GM21619 (cell line): ENCODE measurements around the gene VAT1.
"Not testable (repeated sequence)": the region's sequence is repeated elsewhere in the genome, so short reads cannot be mapped to it uniquely, and the experiment has no call there.

Experiments
- ATAC-seq: cut with Tn5 transposase; IDR thresholded peaks from one replicate; pipeline ENCODE4 v1.9.1; 2021; ENCODE audit not compliant: unreplicated experiment

The VAT1 gene

GRCh38 chr17:43021741-43022512, at the start of gene VAT1:
TSS of gene VAT1 (minus strand) at chr17:43022385. CDS start at chr17:43022322, 63 bp downstream.
- peak; percentile 46 for ATAC-seq

GRCh38 chr17:43070872-43071271, 48.7 kb upstream of the VAT1 start:
- no peak for ATAC-seq

GRCh38 chr17:43070257-43070656, 48.1 kb upstream of the VAT1 start:
- no peak for ATAC-seq

- ATAC-seq = no peak
Measured at GRCh38 chr17:43069368-43069898, 47.2 kb upstream of the VAT1 start.

- ATAC-seq = no peak
Measured at GRCh38 chr17:43068570-43069367, 46.6 kb upstream of the VAT1 start.

GRCh38 chr17:43062984-43063638, 40.9 kb upstream of the VAT1 start:
- ATAC-seq = no peak

GRCh38 chr17:43056051-43056450, 33.9 kb upstream of the VAT1 start:
- no peak for ATAC-seq

GRCh38 chr17:43053008-43053407, 30.8 kb upstream of the VAT1 start:
- ATAC-seq = not testable (repeated sequence)

- ATAC-seq = no peak
Measured at GRCh38 chr17:43051969-43052368, 29.8 kb upstream of the VAT1 start.

- ATAC-seq = no peak
Measured at GRCh38 chr17:43044024-43044423, 21.8 kb upstream of the VAT1 start.

- no peak for ATAC-seq
Measured at GRCh38 chr17:43043307-43043706, 21.1 kb upstream of the VAT1 start.

GRCh38 chr17:43042025-43042628, 19.9 kb upstream of the VAT1 start:
- ATAC-seq = no peak

GRCh38 chr17:43040655-43041054, 18.5 kb upstream of the VAT1 start:
- ATAC-seq = no peak

- ATAC-seq = no peak
Measured at GRCh38 chr17:43039646-43040045, 17.5 kb upstream of the VAT1 start.

GRCh38 chr17:43034894-43035293, 12.7 kb upstream of the VAT1 start:
- ATAC-seq = no peak

GRCh38 chr17:43033948-43034881, 12.0 kb upstream of the VAT1 start:
- ATAC-seq = no peak

- no peak for ATAC-seq
Measured at GRCh38 chr17:43031666-43032065, 9.5 kb upstream of the VAT1 start.

- no peak for ATAC-seq
Measured at GRCh38 chr17:43030137-43030767, 8.1 kb upstream of the VAT1 start.

GRCh38 chr17:43028221-43028861, 6.2 kb upstream of the VAT1 start:
- no peak for ATAC-seq
